ENCODE data around the gene NLGN1.

Gene NLGN1

DNA sequence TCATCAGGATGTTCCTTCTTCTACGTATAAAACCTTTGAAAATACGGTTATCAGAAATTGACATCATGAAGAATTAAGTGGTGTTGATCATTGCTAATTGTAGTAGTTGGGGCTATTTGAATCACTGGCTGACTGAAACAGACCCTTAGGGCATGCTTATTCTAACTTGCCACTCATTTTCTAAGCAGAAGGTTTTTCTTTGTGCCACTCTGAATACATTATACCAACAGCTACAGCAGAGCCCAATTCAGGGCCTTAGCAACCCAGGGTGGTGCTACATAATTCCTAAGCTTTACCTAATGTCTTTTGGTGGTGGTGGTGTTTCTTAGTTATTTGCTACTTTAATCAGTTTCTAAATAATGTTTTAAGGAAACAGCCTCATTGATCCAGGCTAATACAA, 524.2 kb downstream of the NLGN1 start:
- no peaks in the 10 kb centered on the region for H3K27me3 Mint-ChIP-seq (ENCODE audit: low read depth)
- no peak overlapping the region for H3K4me3 Mint-ChIP-seq

DNA sequence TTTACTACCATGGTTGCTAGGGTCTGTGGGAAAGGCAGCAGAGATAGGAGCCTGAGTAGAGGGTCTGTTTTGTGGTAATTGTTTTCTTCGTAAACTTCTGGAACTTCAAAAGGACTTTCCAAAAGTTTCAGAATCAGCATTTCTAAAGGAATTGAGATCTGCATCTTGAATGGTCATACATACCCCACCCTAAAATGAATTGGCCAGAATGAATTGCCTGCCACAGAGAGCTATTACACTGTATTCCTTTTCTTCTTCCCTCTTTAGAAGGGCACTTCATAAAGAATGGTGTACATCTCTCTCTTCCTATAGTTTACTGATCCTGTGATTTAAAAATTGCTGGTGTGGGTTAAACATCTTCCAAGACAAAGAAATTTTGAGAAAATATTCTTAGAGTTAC, 525.7 kb downstream of the NLGN1 start:
- H3K36me3 Mint-ChIP-seq (ENCODE audit: low read depth), result no peaks in the 10 kb centered on the region
- no peak overlapping the region for H3K27ac Mint-ChIP-seq
- no peaks in the 10 kb centered on the region for H3K27me3 Mint-ChIP-seq (ENCODE audit: low read depth)
- H3K4me1 Mint-ChIP-seq (ENCODE audit: low read depth), result no peaks in the 10 kb centered on the region
- H3K9me3 Mint-ChIP-seq, result no peaks in the 10 kb centered on the region
- no peak overlapping the region for H3K4me3 Mint-ChIP-seq

More for the DNA sequence above, 524.2 kb downstream of the NLGN1 start:
- Mint-ChIP-seq H3K4me1 (ENCODE audit: low read depth) (no peaks in the 10 kb centered on the region), H3K36me3 (ENCODE audit: low read depth) (no peaks in the 10 kb centered on the region), H3K9me3 (no peaks in the 10 kb centered on the region), H3K27ac (no peak overlapping the region)

DNA sequence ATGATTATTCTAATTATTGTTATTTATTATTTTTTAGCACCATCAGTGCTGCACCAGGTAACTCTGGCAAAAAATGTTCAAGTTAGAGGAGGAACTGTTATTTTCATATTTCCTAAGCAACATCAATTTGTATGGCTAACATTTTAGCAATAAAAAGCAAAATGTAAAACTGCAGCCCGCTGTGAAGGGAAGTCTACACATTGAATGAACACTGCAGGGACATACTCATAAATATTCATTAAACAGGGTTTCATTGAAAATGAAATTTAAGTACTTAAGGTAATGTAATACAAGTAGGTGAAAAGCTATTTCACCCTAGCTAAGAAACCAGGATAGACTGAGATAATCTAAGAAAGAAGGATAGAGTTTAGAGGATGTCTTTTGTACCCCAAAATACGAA, 532.7 kb downstream of the NLGN1 start:
- no peaks in the 10 kb centered on the region for H3K9me3 Mint-ChIP-seq
- no peak overlapping the region for H3K4me3 Mint-ChIP-seq
- H3K36me3 Mint-ChIP-seq (ENCODE audit: low read depth), result no peaks in the 10 kb centered on the region
- H3K27me3 Mint-ChIP-seq (ENCODE audit: low read depth), result no peaks in the 10 kb centered on the region
- H3K4me1 Mint-ChIP-seq (ENCODE audit: low read depth), result no peaks in the 10 kb centered on the region
- no peak overlapping the region for H3K27ac Mint-ChIP-seq

DNA sequence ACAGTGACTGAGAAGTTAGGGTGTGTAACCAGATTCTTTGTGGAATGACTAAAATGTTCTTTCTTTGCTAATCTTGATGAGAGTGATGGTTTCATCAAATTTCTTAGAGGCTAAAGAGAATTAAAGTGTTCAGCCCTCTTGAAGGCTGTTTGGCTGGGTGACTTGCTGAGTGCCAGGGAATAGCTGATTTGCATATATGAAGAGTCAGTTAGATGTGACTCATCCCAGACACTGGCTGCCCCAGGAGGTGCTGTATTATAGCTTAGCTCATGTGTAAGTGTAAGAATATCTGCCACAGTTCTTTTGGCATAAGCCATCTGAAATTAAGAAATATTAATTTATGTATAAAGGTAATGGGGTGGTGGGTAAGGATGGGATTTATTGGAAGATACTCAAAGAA, 535.1 kb downstream of the NLGN1 start:
- Mint-ChIP-seq H3K27ac (no peak overlapping the region), H3K27me3 (ENCODE audit: low read depth) (no peaks in the 10 kb centered on the region), H3K4me3 (no peak overlapping the region), H3K36me3 (ENCODE audit: low read depth) (no peaks in the 10 kb centered on the region), H3K9me3 (no peaks in the 10 kb centered on the region), H3K4me1 (ENCODE audit: low read depth) (no peaks in the 10 kb centered on the region)

DNA sequence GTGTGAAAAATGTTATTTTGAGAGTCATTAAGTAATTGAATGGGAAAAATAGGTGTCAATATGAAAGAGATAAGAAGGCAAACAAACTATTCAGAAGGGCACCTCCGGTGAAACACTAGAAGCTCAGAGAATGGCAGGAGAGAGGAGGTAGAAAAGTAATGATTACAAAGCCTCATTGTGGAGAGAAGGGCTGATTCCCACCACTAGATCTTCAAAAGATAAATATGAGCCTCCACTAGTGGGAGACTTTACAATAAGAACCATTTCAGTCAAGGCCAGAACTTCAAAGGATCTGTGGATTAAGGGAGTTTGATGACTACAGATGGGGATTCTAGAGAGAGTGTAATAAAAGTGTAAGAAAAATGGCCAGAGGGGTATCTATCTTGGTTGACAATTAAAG, 535.6 kb downstream of the NLGN1 start:
- no peaks in the 10 kb centered on the region for H3K36me3 Mint-ChIP-seq (ENCODE audit: low read depth)
- H3K4me3 Mint-ChIP-seq, result no peak overlapping the region
- no peaks in the 10 kb centered on the region for H3K4me1 Mint-ChIP-seq (ENCODE audit: low read depth)
- no peaks in the 10 kb centered on the region for H3K27me3 Mint-ChIP-seq (ENCODE audit: low read depth)
- no peak overlapping the region for H3K27ac Mint-ChIP-seq
- no peaks in the 10 kb centered on the region for H3K9me3 Mint-ChIP-seq

DNA sequence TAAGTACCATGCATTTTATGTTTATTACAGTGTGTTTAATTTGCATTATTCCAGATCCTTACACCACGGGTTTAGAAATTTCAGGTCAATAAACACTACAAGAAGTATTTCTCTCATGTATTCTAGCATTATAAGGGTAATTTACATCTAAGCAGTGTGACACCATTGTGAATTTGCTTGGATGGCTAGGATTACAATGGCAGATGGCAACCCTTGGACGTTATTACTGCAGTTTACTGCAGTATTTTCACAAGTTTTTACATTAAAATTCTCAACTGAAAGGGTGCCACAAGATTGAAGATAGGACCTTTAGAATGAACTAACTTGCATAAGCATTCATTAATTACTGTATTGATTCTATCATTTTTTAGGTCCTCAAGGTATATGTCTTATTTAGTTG, 538.8 kb downstream of the NLGN1 start:
- no peaks in the 10 kb centered on the region for H3K36me3 Mint-ChIP-seq (ENCODE audit: low read depth)
- no peaks in the 10 kb centered on the region for H3K9me3 Mint-ChIP-seq

DNA sequence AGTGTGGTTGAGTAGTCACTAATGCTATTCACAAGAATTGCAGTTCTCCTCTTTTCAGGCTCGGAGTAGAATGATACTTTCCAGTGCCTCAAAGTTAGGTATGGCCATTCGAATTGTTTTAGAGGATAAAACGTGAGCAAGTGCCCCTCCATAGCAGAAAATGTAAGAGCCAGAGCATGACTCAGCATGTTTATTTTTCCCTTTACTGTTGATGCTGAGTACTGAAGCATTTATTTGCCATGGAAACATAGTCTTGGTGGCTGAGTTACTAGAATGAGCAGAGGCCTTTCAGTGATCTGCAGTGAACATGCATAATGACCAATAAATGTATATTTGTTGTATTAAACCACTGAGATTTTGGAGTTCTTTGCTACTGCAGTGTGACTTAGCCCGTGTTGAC, 540.6 kb downstream of the NLGN1 start:
- no peak overlapping the region for H3K4me3 Mint-ChIP-seq
- H3K4me1 Mint-ChIP-seq (ENCODE audit: low read depth), result no peaks in the 10 kb centered on the region
- no peaks in the 10 kb centered on the region for H3K9me3 Mint-ChIP-seq
- H3K27me3 Mint-ChIP-seq (ENCODE audit: low read depth), result no peaks in the 10 kb centered on the region
- H3K27ac Mint-ChIP-seq, result no peak overlapping the region
- no peaks in the 10 kb centered on the region for H3K36me3 Mint-ChIP-seq (ENCODE audit: low read depth)

More for the DNA sequence above, 538.8 kb downstream of the NLGN1 start:
- Mint-ChIP-seq H3K27ac (no peak overlapping the region), H3K4me1 (ENCODE audit: low read depth) (no peaks in the 10 kb centered on the region), H3K27me3 (ENCODE audit: low read depth) (no peaks in the 10 kb centered on the region), H3K4me3 (no peak overlapping the region)

DNA sequence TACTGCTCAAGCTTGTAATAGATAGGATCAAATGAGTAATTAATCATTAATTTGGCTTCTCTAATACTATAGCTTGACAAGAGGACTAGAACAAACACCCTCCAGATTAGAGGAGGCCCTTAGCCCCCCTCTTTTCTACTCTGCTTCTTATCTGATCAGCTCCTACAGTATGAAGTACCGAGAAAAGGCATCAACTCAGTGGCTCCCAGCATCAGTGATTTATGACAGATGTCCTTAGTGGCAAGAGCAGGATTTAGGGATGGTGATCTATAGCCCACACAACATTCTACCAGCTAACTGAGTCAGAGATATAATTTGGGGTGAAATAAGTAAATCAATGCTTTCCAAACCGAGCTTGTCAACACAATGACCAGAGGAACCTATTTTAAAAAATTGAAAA, 541.1 kb downstream of the NLGN1 start:
- Mint-ChIP-seq H3K4me1 (ENCODE audit: low read depth) (no peaks in the 10 kb centered on the region), H3K4me3 (no peak overlapping the region), H3K9me3 (no peaks in the 10 kb centered on the region), H3K27me3 (ENCODE audit: low read depth) (no peaks in the 10 kb centered on the region), H3K36me3 (ENCODE audit: low read depth) (no peaks in the 10 kb centered on the region), H3K27ac (no peak overlapping the region)

DNA sequence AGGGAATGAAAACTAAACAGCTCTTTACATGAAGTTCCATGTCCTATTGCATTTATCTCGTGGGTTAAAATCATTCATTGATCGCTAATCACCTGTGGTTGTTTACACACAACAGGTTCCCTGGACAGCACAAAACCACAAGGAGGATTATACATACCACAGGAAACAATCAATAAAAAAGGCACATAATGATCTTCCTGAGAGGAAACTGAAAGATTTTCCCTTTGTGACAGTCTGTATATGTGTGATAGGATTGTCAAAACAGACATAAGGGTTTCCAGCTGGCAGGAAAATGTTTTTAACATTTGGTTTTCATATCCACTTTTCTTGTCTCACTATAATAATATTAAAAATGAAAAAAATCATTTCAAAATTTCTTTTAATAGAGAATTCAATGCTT, 541.8 kb downstream of the NLGN1 start:
- no peaks in the 10 kb centered on the region for H3K27me3 Mint-ChIP-seq (ENCODE audit: low read depth)
- H3K36me3 Mint-ChIP-seq (ENCODE audit: low read depth), result no peaks in the 10 kb centered on the region
- H3K4me3 Mint-ChIP-seq, result no peak overlapping the region
- no peaks in the 10 kb centered on the region for H3K4me1 Mint-ChIP-seq (ENCODE audit: low read depth)
- H3K9me3 Mint-ChIP-seq, result no peaks in the 10 kb centered on the region
- no peak overlapping the region for H3K27ac Mint-ChIP-seq

DNA sequence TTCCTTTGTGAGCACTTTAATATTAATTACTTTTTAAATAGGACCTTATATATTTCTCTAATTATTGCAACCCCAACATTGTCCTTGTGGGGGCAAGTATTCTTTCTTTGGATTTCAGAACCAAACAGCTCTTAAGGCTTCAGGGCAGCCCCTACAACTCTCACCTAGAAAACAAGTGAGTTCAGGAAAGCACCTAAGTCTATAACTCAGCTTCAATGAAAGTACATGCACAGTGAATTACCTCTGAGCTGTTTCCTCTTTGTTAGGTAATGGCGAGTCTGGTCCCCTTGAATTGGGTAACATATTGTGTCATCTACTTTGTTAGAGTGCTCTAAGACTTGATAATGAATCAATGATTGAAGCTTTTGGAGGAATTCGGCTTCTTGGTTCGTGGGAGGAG, 545.7 kb downstream of the NLGN1 start:
- Mint-ChIP-seq H3K27ac (no peak overlapping the region), H3K4me1 (ENCODE audit: low read depth) (no peaks in the 10 kb centered on the region), H3K9me3 (no peaks in the 10 kb centered on the region)

DNA sequence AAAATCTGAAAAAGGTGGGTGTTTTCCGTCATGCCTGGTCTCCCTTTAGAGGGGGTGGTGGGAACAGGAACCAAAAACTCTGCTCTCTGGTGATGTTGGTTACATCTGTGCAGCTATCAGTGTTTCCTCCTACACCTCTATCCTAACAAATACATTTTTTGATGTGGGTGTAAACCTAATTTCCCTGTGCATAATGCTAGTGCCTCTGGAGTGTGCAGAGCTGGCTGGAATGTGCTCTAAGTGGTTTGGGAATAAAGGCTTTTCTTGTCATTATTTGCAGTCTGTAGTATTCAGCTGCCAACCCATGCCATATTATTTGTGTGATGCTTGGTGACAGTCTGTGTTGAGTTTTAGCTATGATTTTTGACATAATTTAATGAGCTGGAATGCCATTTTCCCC, 547.6 kb downstream of the NLGN1 start:
- Mint-ChIP-seq H3K4me3 (no peak overlapping the region), H3K27me3 (ENCODE audit: low read depth) (no peaks in the 10 kb centered on the region), H3K9me3 (no peaks in the 10 kb centered on the region), H3K27ac (no peak overlapping the region), H3K36me3 (ENCODE audit: low read depth) (no peaks in the 10 kb centered on the region), H3K4me1 (ENCODE audit: low read depth) (no peaks in the 10 kb centered on the region)

More for the DNA sequence above, 545.7 kb downstream of the NLGN1 start:
- H3K4me3 Mint-ChIP-seq, result no peak overlapping the region
- no peaks in the 10 kb centered on the region for H3K27me3 Mint-ChIP-seq (ENCODE audit: low read depth)
- no peaks in the 10 kb centered on the region for H3K36me3 Mint-ChIP-seq (ENCODE audit: low read depth)

DNA sequence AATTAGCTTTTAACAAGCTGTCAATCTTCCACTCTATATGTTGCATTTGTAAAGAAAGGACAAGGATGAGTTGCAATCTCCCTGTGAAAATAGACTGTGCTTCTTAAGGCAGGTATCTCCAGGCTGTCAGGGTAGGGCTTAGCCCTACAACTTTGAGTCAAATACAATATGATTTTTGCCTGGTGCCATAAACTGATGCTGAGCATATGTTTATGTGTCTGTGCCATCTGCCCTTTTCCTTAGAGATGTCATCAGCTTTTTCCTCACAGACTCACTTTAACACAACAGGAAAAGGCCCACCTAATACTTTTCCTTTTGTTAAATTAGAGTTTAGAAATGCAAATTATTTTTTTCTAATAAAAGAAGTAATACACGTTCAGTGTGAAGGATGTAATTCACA, 548.3 kb downstream of the NLGN1 start:
- Mint-ChIP-seq H3K4me1 (ENCODE audit: low read depth) (no peaks in the 10 kb centered on the region), H3K4me3 (no peak overlapping the region), H3K27me3 (ENCODE audit: low read depth) (no peaks in the 10 kb centered on the region), H3K36me3 (ENCODE audit: low read depth) (no peaks in the 10 kb centered on the region), H3K27ac (no peak overlapping the region), H3K9me3 (no peaks in the 10 kb centered on the region)

DNA sequence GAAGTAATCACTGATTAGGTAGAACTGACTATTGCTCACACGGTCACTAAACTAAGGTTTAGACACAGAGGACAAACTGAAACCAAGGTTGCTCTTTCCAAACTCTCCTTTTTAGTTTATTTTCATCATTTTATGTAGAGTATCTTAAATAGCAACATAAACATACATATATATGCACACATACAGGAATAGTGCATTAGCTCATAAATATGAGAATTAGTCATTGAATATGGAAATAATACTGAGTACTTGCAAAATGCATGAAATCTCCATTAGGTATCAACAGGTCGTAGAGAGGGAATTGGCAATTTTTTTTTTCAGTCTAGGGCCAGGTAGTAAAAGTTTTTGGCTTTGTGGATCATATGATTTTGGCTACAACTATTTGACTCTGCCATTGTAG, 557.1 kb downstream of the NLGN1 start:
- H3K4me1 Mint-ChIP-seq (ENCODE audit: low read depth), result no peaks in the 10 kb centered on the region

DNA sequence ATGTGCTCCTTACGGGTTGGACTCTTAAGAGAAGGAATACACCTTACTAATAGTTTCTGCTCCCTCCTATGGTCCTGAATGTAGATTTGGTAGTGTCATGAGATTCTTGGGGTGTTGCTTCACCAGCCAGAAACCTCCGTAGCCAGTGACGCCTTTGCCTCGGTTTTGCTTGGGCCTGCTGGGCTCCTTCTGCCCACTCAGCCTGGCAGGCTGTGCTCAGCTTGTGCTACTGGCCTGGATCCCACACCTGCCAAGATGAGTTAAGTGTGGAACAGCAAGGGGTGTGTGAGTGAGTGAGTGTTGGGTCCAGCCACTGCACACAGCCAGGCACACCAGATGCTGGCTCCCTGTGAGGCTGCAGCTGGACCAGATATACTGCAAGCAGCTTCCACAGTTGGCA, 560.1 kb downstream of the NLGN1 start:
- H3K9me3 Mint-ChIP-seq, result no peaks in the 10 kb centered on the region
- H3K4me3 Mint-ChIP-seq, result no peak overlapping the region
- H3K4me1 Mint-ChIP-seq (ENCODE audit: low read depth), result no peaks in the 10 kb centered on the region
- no peaks in the 10 kb centered on the region for H3K27me3 Mint-ChIP-seq (ENCODE audit: low read depth)
- H3K36me3 Mint-ChIP-seq (ENCODE audit: low read depth), result no peaks in the 10 kb centered on the region
- no peak overlapping the region for H3K27ac Mint-ChIP-seq

More for the DNA sequence above, 557.1 kb downstream of the NLGN1 start:
- Mint-ChIP-seq H3K36me3 (ENCODE audit: low read depth) (no peaks in the 10 kb centered on the region), H3K4me3 (no peak overlapping the region), H3K27me3 (ENCODE audit: low read depth) (no peaks in the 10 kb centered on the region), H3K27ac (no peak overlapping the region), H3K9me3 (no peaks in the 10 kb centered on the region)

DNA sequence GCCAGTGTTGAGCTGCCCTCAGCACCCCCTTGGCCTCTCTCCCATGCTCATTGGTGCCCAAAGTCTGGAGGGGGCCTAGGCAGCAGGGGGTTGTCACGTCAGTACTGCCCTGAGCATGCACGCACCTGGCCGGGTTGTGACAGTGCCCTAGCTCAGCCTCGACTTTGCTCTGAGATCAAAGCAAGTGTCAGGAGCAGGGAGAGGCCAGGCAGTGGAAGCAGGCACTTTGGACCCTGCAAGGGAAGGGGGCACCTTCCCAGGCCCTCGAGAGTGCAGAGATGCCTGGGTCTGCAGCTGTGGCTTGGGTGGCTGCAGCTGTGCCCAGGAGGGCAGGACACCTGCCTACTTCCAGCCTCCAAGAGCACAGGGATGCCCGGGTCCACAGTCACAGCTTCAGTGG, 561.3 kb downstream of the NLGN1 start:
- Mint-ChIP-seq H3K9me3 (no peaks in the 10 kb centered on the region), H3K27me3 (ENCODE audit: low read depth) (no peaks in the 10 kb centered on the region), H3K4me1 (ENCODE audit: low read depth) (no peaks in the 10 kb centered on the region), H3K36me3 (ENCODE audit: low read depth) (no peaks in the 10 kb centered on the region), H3K27ac (no peak overlapping the region), H3K4me3 (no peak overlapping the region)

DNA sequence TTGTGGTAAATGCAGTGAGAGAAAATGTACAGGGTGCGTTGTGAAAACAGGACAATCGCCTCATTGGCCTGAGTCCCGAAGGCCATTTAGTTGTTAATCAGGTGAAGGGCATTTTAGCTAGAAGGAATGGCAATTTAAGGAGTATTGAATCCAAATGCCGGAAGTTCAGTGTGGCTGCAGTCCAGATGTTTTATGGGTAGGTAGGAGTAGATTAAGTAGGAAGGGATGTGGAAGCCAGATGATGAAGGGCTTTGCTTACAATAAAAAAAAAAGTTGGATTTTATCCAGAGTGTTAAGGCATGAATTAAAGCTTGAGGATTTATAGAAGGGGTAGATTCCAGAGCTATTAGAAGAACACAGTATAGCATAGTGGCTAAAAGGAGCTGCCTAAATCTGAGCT, 572.7 kb downstream of the NLGN1 start:
- Mint-ChIP-seq H3K4me1 (ENCODE audit: low read depth) (no peaks in the 10 kb centered on the region), H3K27me3 (ENCODE audit: low read depth) (no peaks in the 10 kb centered on the region), H3K4me3 (no peak overlapping the region), H3K27ac (no peak overlapping the region), H3K36me3 (ENCODE audit: low read depth) (no peaks in the 10 kb centered on the region), H3K9me3 (no peaks in the 10 kb centered on the region)

Data from T-helper 1 cell treated with Interleukin-12 subunit alpha and Interleukin-12 subunit beta and Interleukin-4 antibody, amounts not matched to agents 30 μg/mL and 1 μg/mL, for 36 hours (primary cell).